GM19467 (cell line): ENCODE data around the gene PELI2.
A peak's percentile ranks its signal among the peaks of the same experiment; 100 is the strongest.

ENCODE experiments used
- ATAC-seq: cut with Tn5 transposase; IDR thresholded peaks from one replicate; pipeline ENCODE4 v1.9.1; 2021; ENCODE audit warnings: mild to moderate bottlenecking, moderate library complexity; ENCODE audit not compliant: unreplicated experiment

The PELI2 gene

DNA sequence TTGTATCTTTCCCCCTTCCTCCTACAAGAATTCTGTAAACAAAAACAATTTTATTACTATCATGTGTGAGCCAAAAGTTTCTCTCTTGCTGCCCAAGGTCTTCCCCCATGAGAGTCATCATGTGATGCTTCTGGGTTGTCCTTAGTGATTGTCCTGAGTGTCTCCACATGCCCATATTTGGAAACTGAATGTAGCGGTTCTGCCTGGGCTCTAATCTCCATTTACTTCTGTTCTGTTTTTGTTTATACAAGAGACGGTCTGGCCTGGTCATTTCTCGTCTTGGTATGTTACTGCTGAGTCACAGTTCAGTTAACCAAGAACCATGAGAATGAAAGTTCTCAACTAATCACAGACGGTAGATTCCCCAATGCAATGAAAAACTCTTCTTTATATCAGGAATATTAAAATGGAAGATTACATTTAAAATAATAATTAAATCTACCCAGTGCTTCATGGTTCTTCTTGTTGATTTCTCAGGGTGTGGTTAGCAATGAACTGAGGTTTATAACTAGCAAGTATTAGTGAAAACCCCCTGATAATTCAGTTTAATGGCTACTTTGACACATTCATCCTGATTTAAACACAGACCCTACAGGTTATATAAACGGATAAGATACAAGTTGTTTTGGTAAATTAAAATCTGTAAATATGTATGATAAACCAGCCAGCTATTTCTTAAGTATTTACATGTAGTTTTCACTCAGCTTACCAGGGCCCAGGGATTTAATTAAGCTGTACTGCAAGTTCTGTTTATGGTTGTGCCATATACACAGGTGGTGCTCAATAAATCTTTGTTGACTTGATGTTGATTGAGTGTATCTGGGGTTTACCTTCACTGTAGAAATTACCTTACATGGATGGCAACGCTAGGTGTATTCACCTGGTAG lies 81.1 kb downstream of the PELI2 start:
- ATAC-seq: no peak

DNA sequence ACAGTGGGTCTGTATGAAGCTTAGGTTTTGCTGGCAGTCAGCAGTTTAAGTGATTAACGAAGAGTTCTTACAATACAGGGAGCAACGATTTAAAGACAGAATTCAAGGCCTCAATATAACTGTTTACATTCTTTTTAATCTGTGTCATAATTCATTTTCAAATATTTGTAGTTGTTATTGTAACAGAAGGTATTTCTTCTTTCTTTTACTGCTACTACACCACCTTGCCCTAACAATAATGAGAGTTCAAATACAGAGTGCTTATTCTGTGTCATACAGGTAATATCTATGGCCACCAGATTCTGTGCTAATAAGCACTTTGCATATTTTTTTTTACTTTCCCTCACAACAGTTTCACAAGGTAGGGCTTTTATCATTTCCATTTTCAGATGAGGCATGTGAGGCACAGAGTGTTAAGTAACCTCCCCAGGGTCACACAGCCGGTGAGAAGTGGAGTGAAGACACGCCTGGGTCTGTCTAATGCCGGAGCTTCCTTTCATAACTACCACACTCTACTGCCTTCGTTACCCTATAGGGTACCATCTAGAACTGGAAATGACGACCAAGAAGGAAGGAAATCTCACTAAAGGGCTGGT lies 81.9 kb downstream of the PELI2 start:
- ATAC-seq: peak; percentile 57

DNA sequence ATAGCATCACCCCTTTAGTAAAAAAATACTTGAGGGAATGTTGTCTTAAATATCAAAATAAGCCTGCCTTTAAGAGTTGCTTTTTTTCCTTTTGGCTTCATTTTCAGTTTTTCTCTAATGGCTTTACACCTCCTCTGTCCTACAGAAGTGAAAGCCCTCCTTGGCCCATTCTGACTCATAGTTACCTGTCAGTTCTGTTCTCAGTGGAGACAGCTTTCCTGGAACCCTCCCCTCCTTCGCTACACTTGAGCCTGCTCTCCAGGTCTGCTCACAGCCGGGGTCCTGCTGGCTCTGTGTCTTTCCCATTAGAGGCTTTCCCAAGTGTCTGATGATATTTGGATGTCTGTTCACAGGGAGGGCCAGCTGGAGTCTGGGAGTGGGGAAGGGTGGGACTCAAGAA lies 84.0 kb downstream of the PELI2 start:
- no peak for ATAC-seq

GRCh38 chr14:56205881-56206280 lies 87.7 kb downstream of the PELI2 start:
- no peak for ATAC-seq

GRCh38 chr14:56206596-56206995 lies 88.4 kb downstream of the PELI2 start:
- no peak for ATAC-seq

- ATAC-seq: no peak
Measured at GRCh38 chr14:56207626-56208292, 89.5 kb downstream of the PELI2 start.

- ATAC-seq: no peak
Measured at GRCh38 chr14:56208520-56208919, 90.3 kb downstream of the PELI2 start.

- ATAC-seq: no peak
Measured at GRCh38 chr14:56210571-56210970, 92.4 kb downstream of the PELI2 start.

DNA sequence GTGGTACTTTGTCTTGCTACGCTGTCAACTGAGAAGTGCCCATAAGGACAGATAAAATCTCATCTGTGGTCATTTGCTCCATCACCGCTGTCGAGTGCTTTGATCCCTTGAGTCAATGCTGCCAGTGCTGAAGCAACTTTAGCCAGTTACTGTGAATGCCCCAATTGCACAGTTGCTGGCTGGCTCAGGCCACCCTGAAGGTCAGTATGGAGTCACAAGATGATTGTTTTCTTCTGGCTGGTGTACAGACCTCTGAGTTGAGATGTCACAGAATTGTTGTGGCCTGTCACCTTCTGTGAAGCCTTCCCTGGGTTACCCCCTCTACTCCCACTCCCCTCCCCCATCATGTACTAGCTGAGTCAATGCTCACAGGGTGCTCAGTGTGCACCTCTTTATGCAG lies 92.9 kb downstream of the PELI2 start:
- ATAC-seq: no peak

DNA sequence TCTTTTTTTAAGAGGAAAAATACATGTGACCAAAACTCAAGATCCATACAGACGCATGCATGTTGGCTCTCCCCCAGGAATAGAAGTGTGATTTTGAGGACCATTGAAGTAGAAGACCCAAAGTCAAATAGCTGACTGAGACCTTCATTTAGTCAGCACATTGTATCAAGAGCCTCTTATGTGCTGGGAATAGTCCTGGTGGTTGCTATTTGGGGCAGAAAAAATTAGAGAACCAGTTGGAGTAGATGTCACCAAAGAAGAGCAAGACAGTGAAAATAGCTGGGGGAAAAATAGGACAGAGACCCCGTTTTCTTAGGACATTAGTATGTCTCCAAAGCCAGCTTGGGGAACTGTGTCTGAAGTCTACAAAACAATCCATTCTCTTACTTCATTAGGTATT lies 93.6 kb downstream of the PELI2 start:
- ATAC-seq: no peak

GRCh38 chr14:56212521-56212920 lies 94.3 kb downstream of the PELI2 start:
- ATAC-seq: no peak

DNA sequence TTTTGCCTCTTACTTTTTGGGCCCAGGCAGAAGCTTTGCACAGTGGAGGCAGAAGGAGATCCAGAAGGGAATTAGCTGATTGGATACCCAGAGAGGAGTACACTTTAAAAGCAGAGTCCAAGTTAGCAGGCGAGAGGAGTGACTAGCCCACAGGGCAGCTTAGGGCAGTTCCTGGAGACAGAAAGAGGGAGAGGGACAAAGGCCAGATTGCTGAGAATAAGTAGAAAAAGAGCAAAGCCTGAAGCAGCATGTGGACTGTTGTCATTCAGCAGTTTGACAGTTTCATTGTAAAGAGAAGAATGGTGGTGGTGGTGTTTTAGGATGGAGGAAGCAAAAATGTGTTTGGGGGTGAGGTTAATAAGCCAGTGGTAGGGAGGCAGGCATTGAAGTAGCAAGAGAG lies 95.1 kb downstream of the PELI2 start:
- no peak for ATAC-seq

GRCh38 chr14:56215180-56215579 lies 97.0 kb downstream of the PELI2 start:
- no peak for ATAC-seq

GRCh38 chr14:56216626-56217379 lies 98.6 kb downstream of the PELI2 start:
- ATAC-seq: no peak

DNA sequence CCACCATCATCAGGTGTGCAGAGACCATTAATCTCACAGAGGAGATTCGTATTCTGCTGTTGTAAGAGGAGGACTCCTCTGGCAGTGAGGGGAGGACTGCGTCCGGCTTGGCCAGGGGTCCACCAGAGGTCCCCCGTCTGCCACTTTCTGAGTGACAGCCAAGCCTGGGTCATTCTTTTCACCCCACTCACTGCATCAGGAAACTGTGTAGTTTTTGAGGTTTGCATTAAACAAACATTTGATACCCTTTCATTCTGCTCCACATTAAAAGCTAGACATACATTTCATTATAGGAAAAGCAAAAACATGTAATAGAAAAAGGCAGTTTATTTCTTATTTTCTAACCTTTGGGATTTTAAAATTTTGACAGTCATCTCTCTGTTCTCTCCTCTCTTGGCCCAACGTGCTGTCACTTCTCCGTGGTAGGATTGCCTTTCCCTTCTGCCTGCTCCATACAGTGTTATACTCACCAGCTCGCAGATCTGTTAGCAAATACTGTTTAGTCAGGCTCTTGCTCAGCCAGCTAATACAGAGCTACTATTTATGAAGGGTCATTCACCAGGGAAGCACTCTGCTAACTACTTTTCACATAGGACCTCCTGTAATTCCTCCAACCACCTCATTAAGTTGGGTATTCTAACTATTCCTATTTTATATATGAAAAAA lies 99.3 kb downstream of the PELI2 start:
- ATAC-seq: no peak

DNA sequence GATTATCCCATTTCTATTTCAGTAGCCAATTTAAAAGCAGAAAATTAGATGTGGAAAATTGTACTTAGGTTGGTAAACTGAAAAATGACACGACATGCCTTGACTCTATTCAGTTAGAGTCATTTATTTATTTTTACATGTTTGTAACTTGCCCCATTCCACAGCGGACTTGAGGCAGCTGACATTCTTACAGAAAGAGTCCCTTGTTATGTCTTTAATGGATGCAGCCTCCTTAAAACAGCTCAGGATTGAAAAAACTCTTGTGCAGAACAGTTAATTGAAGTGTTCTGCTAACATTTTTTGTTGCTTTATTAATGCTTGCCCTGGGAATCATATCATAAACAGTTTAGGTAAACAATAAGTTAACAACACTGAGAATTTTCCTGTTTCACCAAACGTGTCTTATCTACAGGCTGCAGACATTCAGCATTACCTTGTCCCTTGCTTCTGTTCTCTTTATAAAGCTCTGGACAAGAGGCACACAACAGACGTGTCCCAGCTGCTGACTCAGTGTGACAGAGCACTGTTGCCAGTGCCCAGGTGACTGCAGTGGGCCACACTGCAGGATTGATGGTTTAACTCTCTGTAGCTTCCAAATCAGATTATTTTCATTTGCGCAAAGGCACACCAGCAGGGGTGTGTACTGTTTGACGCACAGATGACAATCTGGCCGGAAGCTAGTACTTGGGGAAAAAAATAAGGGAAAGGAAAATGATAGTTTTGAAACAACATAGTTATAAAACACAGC lies 101.6 kb downstream of the PELI2 start:
- no peak for ATAC-seq

- ATAC-seq: no peak
Measured at GRCh38 chr14:56221382-56222128, 103.3 kb downstream of the PELI2 start.

- ATAC-seq: no peak
Measured at GRCh38 chr14:56224229-56224628, 106.0 kb downstream of the PELI2 start.
